ENCODE measurements around the gene DNAH2.

DNAH2 gene

GRCh38 chr17:7721612-7722011, 4.1 kb downstream of the DNAH2 start:
- DNase-seq: no peak

DNA sequence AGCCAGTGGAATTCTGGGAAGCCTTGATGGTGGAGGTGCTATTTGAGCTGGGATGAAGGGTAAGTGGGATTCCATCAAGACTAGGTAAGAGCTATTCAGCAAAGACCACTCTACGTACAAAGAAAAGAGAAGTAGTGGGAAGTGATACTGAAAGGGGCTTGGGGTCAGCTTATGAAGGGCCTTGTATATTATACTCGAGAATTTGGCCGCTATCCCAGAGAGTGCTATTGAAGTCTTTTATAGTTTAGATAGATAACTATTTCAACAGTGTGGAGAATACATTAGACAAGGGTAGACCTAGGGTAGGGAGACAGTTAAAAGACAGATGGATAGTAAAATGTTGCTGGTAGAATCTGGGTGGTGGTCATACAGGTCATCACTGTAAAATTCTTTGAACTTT, 10.3 kb downstream of the DNAH2 start:
- no peak for DNase-seq

GRCh38 chr17:7729816-7730215, 12.3 kb downstream of the DNAH2 start:
- DNase-seq: no peak

- DNase-seq: no peak
Observed at GRCh38 chr17:7732981-7733539, 15.5 kb downstream of the DNAH2 start.

DNA sequence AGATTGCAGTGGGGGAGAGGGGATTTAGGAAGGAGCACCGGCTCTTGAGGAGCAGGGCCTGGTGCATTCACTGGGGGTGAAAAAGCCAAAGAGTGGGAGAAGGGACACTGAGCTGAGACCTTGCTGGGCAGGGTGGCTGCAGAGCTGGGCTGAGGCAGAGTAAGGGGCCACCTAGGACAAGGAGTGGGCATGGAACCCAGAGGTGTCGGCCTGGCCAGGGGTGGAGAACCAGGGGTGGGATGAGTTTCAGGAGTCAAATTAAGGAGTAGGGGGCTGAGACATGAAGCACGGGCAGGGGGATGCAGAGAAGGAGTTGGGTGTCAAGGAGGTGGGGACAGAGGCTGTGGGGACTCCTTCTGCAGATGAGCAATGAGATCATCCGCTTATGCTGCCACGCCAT, 20.1 kb downstream of the DNAH2 start:
- DNase-seq: no peak

DNA sequence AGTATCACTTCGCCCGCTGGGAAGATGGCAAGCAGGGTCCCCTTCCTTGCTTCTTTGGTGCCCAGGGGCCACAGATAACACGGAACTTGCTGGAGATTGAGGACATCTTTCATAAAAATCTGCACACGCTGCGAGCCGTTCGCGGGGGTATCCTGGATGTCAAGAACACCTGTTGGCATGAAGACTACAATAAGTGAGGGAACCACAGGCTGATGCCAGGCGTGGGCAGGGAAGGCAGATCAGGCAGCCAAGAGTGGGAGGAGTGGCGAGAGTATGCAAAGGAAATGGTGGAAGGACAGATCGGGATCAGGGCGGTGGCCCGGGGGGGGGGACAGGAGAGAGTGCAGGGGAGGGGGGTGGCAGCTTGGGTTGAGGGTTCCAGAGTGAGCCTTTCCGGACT, 22.2 kb downstream of the DNAH2 start:
- no peak for DNase-seq

- no peak for DNase-seq
Observed at GRCh38 chr17:7740481-7741001, 23.0 kb downstream of the DNAH2 start.

DNA sequence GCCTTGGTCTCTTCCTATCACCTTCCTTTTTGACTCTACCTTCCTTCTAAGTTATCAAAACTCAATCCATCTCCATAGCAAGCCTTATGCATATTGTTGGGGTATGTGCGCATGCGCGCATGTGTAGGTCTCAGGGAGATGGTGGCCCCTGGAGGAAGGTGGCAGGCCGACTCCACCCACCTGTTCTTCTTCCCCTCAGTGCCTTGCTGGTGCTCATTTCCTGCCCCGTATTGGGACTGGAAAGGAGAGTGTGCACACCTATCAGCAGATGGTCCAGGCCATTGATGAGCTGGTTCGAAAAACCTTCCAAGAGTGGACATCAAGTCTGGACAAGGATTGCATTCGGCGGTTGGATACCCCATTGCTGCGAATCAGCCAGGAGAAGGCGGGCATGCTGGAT, 25.2 kb downstream of the DNAH2 start:
- no peak for DNase-seq

DNA sequence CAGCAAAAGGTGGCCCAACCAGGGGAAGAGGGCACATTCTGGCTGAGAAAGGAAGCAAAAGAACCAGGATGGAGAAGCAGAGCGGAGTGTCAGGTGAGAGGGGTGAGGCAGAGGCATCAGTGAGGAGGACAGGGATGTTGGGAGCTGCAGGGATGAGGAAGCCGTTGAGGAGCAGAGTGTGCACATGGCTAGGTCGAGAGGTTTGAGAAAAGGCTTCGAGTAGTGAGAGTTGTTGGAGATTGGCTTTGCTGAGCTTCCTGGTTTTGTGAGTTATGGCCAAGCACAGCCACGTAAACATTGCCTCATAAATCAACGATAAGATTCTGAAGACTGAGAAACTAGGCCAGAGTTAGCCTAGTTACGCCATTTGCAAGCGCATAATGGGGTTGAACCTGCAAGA, 26.9 kb downstream of the DNAH2 start:
- no peak for DNase-seq

DNA sequence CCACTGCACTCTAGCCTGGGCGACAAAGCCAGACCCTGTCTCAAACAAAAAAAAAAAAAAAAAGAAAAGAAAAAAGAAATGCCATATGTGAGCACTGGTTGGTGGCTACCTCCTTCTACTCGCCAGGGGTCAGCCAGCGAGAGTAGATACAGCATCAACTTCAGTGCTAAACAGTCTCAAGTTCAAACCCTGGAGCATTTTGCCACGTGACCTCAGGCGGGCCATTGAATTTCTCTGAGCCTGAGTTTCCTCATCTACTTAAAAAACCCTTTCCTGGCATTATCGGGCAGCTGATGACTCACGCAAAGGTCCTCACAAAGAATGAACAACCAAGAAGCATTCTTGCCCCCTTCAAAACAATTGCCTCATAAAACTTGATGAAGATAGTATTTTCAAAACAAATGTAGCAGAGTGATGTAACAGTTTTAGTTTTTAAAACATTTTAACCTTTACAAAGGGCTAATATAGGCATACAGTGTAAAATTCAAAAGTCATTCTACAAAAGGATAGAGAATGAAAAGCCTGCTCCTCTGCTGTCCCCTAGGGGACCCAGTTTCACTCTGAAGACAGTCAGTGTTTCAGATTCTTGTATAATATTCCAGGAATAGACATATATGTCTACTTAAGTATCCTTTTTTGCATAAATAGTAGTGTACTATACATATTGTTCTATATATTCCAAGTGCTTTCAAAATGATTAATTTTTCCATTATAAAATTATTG, 28.4 kb downstream of the DNAH2 start:
- no peak for DNase-seq

GRCh38 chr17:7747635-7748071, 30.1 kb downstream of the DNAH2 start:
- DNase-seq: no peak

- no peak for DNase-seq
Observed at GRCh38 chr17:7748076-7748775, 30.7 kb downstream of the DNAH2 start.

- no peak for DNase-seq
Observed at GRCh38 chr17:7750321-7750821, 32.8 kb downstream of the DNAH2 start.

DNA sequence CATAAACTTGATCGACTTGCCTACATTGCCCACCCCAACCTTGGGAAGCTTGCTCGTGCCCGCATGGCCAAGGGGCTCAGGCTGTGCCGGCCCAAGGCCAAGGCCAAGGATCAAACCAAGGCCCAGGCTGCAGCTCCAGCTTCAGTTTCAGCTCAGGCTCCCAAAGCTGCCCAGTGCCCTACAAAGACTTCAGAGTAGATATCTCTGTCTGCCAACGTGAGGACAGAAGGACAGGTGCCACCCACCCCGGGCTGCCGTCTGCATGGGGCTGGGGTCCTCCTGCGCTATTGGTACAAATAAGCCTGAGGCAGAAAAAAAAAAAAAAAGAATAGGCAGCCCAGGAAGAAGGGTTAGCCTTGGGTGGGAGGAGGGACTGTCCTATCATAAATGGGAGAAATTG, 37.1 kb downstream of the DNAH2 start:
- DNase-seq: no peak

- no peak for DNase-seq
Observed at GRCh38 chr17:7755095-7755890, 37.7 kb downstream of the DNAH2 start.

GRCh38 chr17:7756968-7757367, 39.4 kb downstream of the DNAH2 start:
- no peak for DNase-seq

DNA sequence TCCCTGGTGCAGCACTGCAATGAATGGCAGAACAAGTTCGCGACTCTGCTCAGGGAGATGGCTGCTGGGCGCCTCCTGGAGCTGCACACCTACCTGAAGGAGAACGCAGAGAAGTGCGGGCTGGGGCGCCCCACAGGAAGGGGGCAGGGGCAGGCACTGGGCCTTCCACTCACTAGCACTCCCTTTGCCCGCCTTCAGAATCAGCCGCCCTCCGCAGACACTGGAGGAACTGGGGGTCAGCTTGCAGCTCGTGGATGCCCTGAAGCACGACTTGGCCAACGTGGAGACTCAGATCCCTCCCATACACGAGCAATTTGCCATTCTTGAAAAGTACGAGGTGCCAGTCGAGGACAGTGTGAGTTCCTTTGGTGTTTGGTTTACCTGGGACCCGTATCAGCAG, 46.4 kb downstream of the DNAH2 start:
- DNase-seq: no peak

- DNase-seq: no peak
Observed at GRCh38 chr17:7767004-7767403, 49.5 kb downstream of the DNAH2 start.

DNA sequence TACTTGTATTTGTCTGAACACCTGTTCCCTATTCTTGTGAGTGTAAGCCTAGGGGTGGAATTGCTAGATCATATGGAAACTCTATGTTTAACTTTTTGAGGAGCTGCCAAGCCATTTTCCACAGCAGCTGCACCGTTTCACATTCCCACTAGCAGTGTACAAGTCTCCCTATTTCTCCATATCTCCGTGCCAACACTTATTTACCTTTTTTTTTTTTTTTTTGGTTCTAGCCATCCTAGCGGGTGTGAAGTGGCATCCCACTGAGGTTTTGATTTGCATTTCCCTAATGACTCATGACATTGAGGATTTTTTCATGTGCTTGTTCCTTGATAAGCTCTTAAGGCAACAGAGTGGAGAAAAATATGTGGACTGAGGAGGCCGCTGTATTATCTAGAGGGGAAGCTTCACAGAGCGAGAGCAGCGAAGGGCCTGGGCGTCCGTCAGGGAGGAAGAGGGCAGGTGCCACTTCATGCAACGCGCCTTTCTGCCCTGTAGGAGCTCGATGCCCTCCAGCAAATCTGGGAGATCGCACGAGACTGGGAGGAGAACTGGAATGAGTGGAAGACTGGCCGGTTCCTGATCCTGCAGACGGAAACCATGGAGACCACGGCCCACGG, 50.0 kb downstream of the DNAH2 start:
- no peak for DNase-seq

- no peak for DNase-seq
Observed at GRCh38 chr17:7769854-7770253, 52.3 kb downstream of the DNAH2 start.

DNA sequence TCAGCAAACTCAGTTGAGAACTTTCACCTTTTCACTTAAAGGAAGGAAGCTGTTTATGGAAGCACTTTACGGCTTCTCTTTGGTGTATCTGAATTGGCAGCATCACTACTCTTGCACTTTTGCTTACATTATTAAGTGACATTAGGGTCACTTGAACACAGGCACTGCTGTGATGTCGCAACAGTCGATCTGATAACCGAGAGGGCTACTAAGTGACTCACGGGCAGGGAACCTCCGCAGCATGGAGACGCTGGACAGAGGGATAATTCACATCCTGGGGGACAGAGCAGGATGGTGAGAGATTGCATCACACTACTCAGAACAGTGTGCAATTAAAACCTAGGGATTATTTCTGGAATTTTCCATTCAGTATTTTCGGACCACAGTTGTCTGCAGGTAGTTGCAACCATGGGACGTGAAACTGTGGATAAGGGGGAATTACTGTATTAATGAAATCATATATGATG, 56.5 kb downstream of the DNAH2 start:
- no peak for DNase-seq

DNA sequence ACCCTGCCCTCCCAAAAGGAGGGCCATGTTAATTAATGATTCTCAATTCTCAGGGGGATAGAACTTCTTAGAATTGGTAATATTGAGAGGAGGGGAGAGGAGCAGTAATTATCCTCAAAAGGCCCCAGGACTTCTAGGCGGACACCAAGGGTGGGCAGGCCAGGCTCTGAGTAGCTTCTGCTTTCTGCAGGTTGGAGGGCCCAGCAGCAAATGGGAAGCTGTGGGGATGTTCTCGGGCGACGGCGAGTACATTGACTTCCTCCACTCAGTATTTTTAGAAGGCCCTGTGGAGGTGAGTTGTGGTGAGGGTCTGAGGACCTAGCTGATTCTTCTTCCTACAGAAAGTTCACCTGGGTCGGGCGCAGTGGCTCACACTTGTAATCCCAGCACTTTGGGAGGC, 57.5 kb downstream of the DNAH2 start:
- DNase-seq: no peak
